Natural killer cell (primary cell): Measurements from ENCODE around the gene CRELD1. TPM values are rescaled to one million over a fixed set of nuclear protein-coding genes. Genes with fewer than 3 reads are reported as not detected.

ENCODE experiments used
- ATAC-seq, 3 donors: fragments of 150-1000 bp in 2 of 3; fragments of 200-7000 bp in 1 of 3; cut with Tn5 transposase; 1 replicate in 1 of 3; 2 replicates in 2 of 3; pipeline ENCODE4 v1.10.0; 2021; ENCODE audit warnings: mild to moderate bottlenecking in 2 of 3, moderate library complexity in 2 of 3
- DNase-seq, 2 donors: peaks; one replicate each; pipeline versions ENCODE4 v3.0.0 to v3.0.0-alpha.2; 2013 to 2021; ENCODE audit warnings: mixed read lengths in 1 of 2
- H3K27ac ChIP-seq: one replicate; pipeline ENCODE4 v1.5.1; 2013; ENCODE audit warnings: mild to moderate bottlenecking, low read length
- H3K27me3 ChIP-seq: one replicate; pipeline ENCODE4 v1.6.1; 2013; ENCODE audit warnings: low read length; ENCODE audit not compliant: control insufficient read depth, insufficient read depth
- H3K36me3 ChIP-seq: one replicate; pipeline ENCODE4 v1.6.1; 2013; ENCODE audit warnings: low read length; ENCODE audit not compliant: control insufficient read depth, insufficient read depth
- H3K4me1 ChIP-seq: one replicate; pipeline ENCODE4 v1.6.1; 2013; ENCODE audit warnings: low read length; ENCODE audit not compliant: control insufficient read depth, insufficient read depth
- H3K4me3 ChIP-seq: one replicate; pipeline ENCODE4 v1.5.1; 2013; ENCODE audit warnings: low read length
- H3K9me3 ChIP-seq: one replicate; pipeline ENCODE4 v1.6.1; 2013; ENCODE audit warnings: low read length; ENCODE audit not compliant: control insufficient read depth, insufficient read depth
- H3K27ac Mint-ChIP-seq, 2 donors: one replicate each; pipeline ENCODE4 v1.8.0; 2022; ENCODE audit warnings: mild to moderate bottlenecking in 2 of 2, mixed read lengths in 2 of 2, moderate library complexity in 1 of 2
- H3K27me3 Mint-ChIP-seq, 2 donors: one replicate each; pipeline ENCODE4 v1.8.0; 2022; ENCODE audit warnings: low read depth in 2 of 2, mixed read lengths in 2 of 2
- H3K36me3 Mint-ChIP-seq: one replicate; pipeline ENCODE4 v1.8.0; 2022; ENCODE audit warnings: mixed read lengths
- H3K4me1 Mint-ChIP-seq, 2 donors: one replicate each; pipeline ENCODE4 v1.8.0; 2022; ENCODE audit warnings: mixed read lengths in 2 of 2
- H3K4me3 Mint-ChIP-seq: one replicate; pipeline ENCODE4 v1.8.0; 2022; ENCODE audit warnings: mild to moderate bottlenecking, moderate library complexity, mixed read lengths
- H3K9me3 Mint-ChIP-seq, 2 donors: one replicate each; pipeline ENCODE4 v1.8.0; 2022; ENCODE audit warnings: mixed read lengths in 2 of 2
- CTCF ChIP-seq: fragments of 200-600 bp; IDR thresholded peaks from one replicate; pipeline ENCODE4 v1.8.0; 2022; ENCODE audit warnings: antibody characterized with exemption
- WGBS: methylation state at CpG from one replicate; pipeline ENCODE4 v1.1.7; 2013; ENCODE audit warnings: missing lambda C conversion rate; ENCODE audit not compliant: insufficient coverage; 5-methylcytosine and 5-hydroxymethylcytosine counted together
- intact Hi-C: fragments of 100-400 bp; cut with micrococcal nuclease; formaldehyde crosslinking; loops from one replicate; pipeline ENCODE4 v1.14.2; 2022
- total RNA-seq, 4 donors: library from RNA; stranded (reverse); fragments of 120-200 nt in 1 of 4; gene quantifications; one replicate each; pipeline versions ENCODE4 v1.2.3 to v1.2.4, GENCODE V29; 2013 to 2022

CRELD1 gene
- total RNA-seq, 3 donors from 2014 or later (not counting 1 experiment from before 2014, with no cell fraction given): 29.1 to 35.6 (median 32.9) TPM

GRCh38 chr3:9887480-9887879 lies 46.2 kb upstream of the CRELD1 start:
- no peaks in the 10 kb centered on the region for H3K9me3 Mint-ChIP-seq
- no peaks in the 10 kb centered on the region for H3K9me3 ChIP-seq
- H3K27ac ChIP-seq: no peak overlapping the region
- H3K36me3 Mint-ChIP-seq: no peaks in the 10 kb centered on the region
- H3K4me3 Mint-ChIP-seq: no peak overlapping the region
- WGBS: 94% methylated on average over 4 of the region's 5 CpGs
- intact Hi-C loops: no loop called here
- no peak overlapping the region for H3K4me3 ChIP-seq
- TF ChIP-seq CTCF: no peak
- peaks cover 17% of the 10 kb centered on the region for H3K4me1 ChIP-seq
- peaks cover 1% of the 10 kb centered on the region for H3K36me3 ChIP-seq
- H3K27ac Mint-ChIP-seq: no peak overlapping the region
- ATAC-seq: no peak
- no peak for DNase-seq
- H3K27me3 ChIP-seq: no peaks in the 10 kb centered on the region
- H3K27me3 Mint-ChIP-seq: no peaks in the 10 kb centered on the region
- H3K4me1 Mint-ChIP-seq: peaks cover 22 to 37% of the 10 kb centered on the region in 2 donors

- Mint-ChIP-seq H3K27me3 (no peaks in the 10 kb centered on the region), H3K4me1 (peaks cover 29 to 47% of the 10 kb centered on the region in 2 donors), H3K9me3 (no peaks in the 10 kb centered on the region), H3K4me3 (no peak overlapping the region), H3K36me3 (no peaks in the 10 kb centered on the region), H3K27ac (no peak overlapping the region)
- intact Hi-C loops: no loop called here
- no peaks in the 10 kb centered on the region for H3K9me3 ChIP-seq
- no peak overlapping the region for H3K4me3 ChIP-seq
- no peaks in the 10 kb centered on the region for H3K27me3 ChIP-seq
- TF ChIP-seq CTCF: no peak
- 95% methylated on average over 3 of the region's 3 CpGs for WGBS
- DNase-seq (no peak), ATAC-seq (no peak)
- peaks cover 5% of the 10 kb centered on the region for H3K36me3 ChIP-seq
- H3K27ac ChIP-seq: no peak overlapping the region
- peaks cover 17% of the 10 kb centered on the region for H3K4me1 ChIP-seq
These were observed 45.1 kb upstream of the CRELD1 start for GRCh38 chr3:9888540-9888939.

GRCh38 chr3:9889405-9889804 lies 44.2 kb upstream of the CRELD1 start:
- H3K27ac Mint-ChIP-seq: peak overlapping the region in 1 of 2 donors; percentile 98
- WGBS: 82% methylated on average over 3 of the region's 5 CpGs
- H3K4me3 Mint-ChIP-seq: peak overlapping the region; percentile 99
- H3K9me3 Mint-ChIP-seq: no peaks in the 10 kb centered on the region
- H3K27me3 Mint-ChIP-seq: no peaks in the 10 kb centered on the region
- TF ChIP-seq CTCF: no peak
- no peak for ATAC-seq
- no peaks in the 10 kb centered on the region for H3K9me3 ChIP-seq
- peaks cover 6% of the 10 kb centered on the region for H3K36me3 Mint-ChIP-seq
- peaks cover 11% of the 10 kb centered on the region for H3K36me3 ChIP-seq
- H3K4me1 ChIP-seq: peaks cover 17% of the 10 kb centered on the region
- H3K4me3 ChIP-seq: no peak overlapping the region
- peaks cover 31 to 45% of the 10 kb centered on the region in 2 donors for H3K4me1 Mint-ChIP-seq
- no peaks in the 10 kb centered on the region for H3K27me3 ChIP-seq
- intact Hi-C loops: no loop called here
- DNase-seq: no peak
- no peak overlapping the region for H3K27ac ChIP-seq
